SH-SY5Y (cell line): ENCODE data around the gene USP6NL.

ENCODE experiments used
- GATA2 ChIP-seq: IDR thresholded peaks from 2 replicates; pipeline ENCODE4 v1.6.1; 2011; ENCODE audit warnings: mild to moderate bottlenecking, low read depth, low read length
- GATA3 ChIP-seq: IDR thresholded peaks from 2 replicates; pipeline ENCODE4 v1.6.1; 2011; ENCODE audit warnings: low read depth, mild to moderate bottlenecking, low read length, moderate library complexity

DNA sequence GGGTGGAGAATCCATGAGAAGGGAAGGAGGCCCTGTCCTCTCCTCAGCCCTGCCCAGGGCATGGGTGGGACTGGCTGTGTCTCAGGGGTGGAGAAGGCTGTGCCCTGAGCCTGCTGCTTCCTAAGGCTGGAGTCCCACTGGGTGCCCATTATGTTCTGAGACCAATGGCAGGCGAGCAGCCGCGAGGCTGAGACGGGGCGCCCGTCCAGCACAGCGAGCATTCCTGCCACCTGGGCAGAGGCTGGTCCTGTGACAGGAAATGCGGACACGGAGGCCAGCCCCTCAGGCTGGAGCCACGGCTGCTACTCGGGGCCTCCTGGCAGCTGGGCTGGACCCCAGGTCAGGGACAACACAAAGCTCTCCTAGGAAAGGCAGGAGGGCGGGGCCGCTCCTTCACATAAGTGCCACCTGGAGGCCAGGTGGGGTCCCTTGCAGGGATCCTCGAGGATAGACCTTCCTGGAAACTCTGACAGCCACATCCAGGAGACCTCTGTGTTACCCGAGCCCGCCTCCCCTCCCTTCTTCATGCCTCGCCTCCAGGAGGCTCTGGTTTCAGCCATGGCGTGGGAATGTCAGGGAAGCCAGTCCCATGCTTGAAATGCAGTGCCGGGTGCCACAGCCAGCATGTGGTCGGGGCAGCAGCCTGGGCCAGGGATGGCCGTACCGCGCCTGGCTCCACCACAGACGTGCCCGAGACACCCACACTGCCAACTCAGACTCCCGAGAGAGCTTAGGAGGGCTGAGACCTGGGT, 173.9 kb downstream of the USP6NL start:
- TF ChIP-seq GATA3, result no peak
- no peak for TF ChIP-seq GATA2
